Mesenchymal stem cell (in vitro differentiated cells and primary cell): Measurements from ENCODE around the gene DDX18. TPM values are rescaled to one million over a fixed set of nuclear protein-coding genes. Genes with fewer than 3 reads are reported as not detected.

Source experiments
- DNase-seq: peaks from one replicate; pipeline ENCODE4 v3.0.0-alpha.2; 2013
- H2AFZ ChIP-seq: one replicate; pipeline ENCODE4 v1.6.1; 2013; ENCODE audit warnings: low read depth, mild to moderate bottlenecking, control low read depth, inconsistent platforms, low read length, moderate library complexity
- H2AK5ac ChIP-seq: 2 replicates; pipeline ENCODE4 v1.6.1; 2013; ENCODE audit warnings: low read length, moderate library complexity, mild to moderate bottlenecking, inconsistent platforms; ENCODE audit not compliant: severe bottlenecking
- H2BK120ac ChIP-seq: one replicate; pipeline ENCODE4 v1.6.1; 2013; ENCODE audit warnings: low read depth, mild to moderate bottlenecking, inconsistent platforms, low read length, moderate library complexity
- H2BK12ac ChIP-seq, 2 experiments: one replicate each; pipeline ENCODE4 v1.6.1; 2013; ENCODE audit warnings: inconsistent platforms in 2 of 2, low read length in 2 of 2, mild to moderate bottlenecking in 2 of 2, moderate library complexity in 2 of 2, control low read depth in 1 of 2
- H2BK15ac ChIP-seq: one replicate; pipeline ENCODE4 v1.6.1; 2013; ENCODE audit warnings: mild to moderate bottlenecking, low read depth, inconsistent platforms; ENCODE audit not compliant: poor library complexity, severe bottlenecking
- H2BK5ac ChIP-seq: 2 replicates; pipeline ENCODE4 v1.6.1; 2013; ENCODE audit warnings: low read depth, mild to moderate bottlenecking, low read length, control low read depth, inconsistent platforms; ENCODE audit not compliant: poor library complexity, severe bottlenecking
- H3K14ac ChIP-seq, 2 experiments: one replicate each; pipeline ENCODE4 v1.6.1; 2013; ENCODE audit warnings: inconsistent platforms in 2 of 2, low read length in 2 of 2, control low read depth in 1 of 2, mild to moderate bottlenecking in 1 of 2, moderate library complexity in 1 of 2
- H3K18ac ChIP-seq, 2 experiments: one replicate each; pipeline ENCODE4 v1.6.1; 2013; ENCODE audit warnings: inconsistent platforms in 2 of 2, low read length in 2 of 2, control low read depth in 1 of 2, low read depth in 1 of 2, mild to moderate bottlenecking in 1 of 2
- H3K23ac ChIP-seq, 2 experiments: one replicate each; pipeline ENCODE4 v1.6.1; 2013; ENCODE audit warnings: inconsistent platforms in 2 of 2, low read length in 2 of 2, mild to moderate bottlenecking in 2 of 2, moderate library complexity in 2 of 2, control low read depth in 1 of 2
- H3K27ac ChIP-seq: 2 replicates; pipeline ENCODE4 v1.5.1; 2013; ENCODE audit warnings: mild to moderate bottlenecking, moderate library complexity, low read length, control low read depth, inconsistent platforms; ENCODE audit not compliant: poor library complexity, severe bottlenecking
- H3K27me3 ChIP-seq, 2 experiments: 2 replicates each; pipeline versions ENCODE4 v1.6.1 to v1.7.0; 2013; ENCODE audit warnings: low read length in 2 of 2, mild to moderate bottlenecking in 2 of 2, moderate library complexity in 2 of 2, control low read depth in 1 of 2, inconsistent platforms in 1 of 2; ENCODE audit not compliant: control insufficient read depth in 1 of 2, insufficient read depth in 1 of 2
- H3K36me3 ChIP-seq, 2 experiments: 2 replicates each; pipeline versions ENCODE4 v1.6.1 to v1.7.0; 2013; ENCODE audit warnings: low read length in 2 of 2, control low read depth in 1 of 2, inconsistent platforms in 1 of 2, low read depth in 1 of 2, mild to moderate bottlenecking in 1 of 2; ENCODE audit not compliant: insufficient read depth in 2 of 2, control insufficient read depth in 1 of 2
- H3K4ac ChIP-seq, 2 experiments: one replicate each; pipeline ENCODE4 v1.6.1; 2013; ENCODE audit warnings: inconsistent platforms in 2 of 2, low read length in 2 of 2, mild to moderate bottlenecking in 2 of 2, moderate library complexity in 2 of 2, control low read depth in 1 of 2, low read depth in 1 of 2
- H3K4me1 ChIP-seq: 2 replicates; pipeline ENCODE4 v1.6.1; 2013; ENCODE audit warnings: low read depth, low read length, control low read depth; ENCODE audit not compliant: control insufficient read depth, insufficient read depth
- H3K4me2 ChIP-seq: 2 replicates; pipeline ENCODE4 v1.6.1; 2013; ENCODE audit warnings: low read length, mild to moderate bottlenecking, inconsistent platforms; ENCODE audit not compliant: poor library complexity, severe bottlenecking
- H3K4me3 ChIP-seq, 2 experiments: 2 replicates each; pipeline versions ENCODE4 v1.5.1 to v1.7.0; 2013; ENCODE audit warnings: low read length in 2 of 2, mild to moderate bottlenecking in 2 of 2, control low read depth in 1 of 2, low read depth in 1 of 2; ENCODE audit not compliant: insufficient read depth in 1 of 2
- H3K79me1 ChIP-seq: replicated peaks from 2 replicates; pipeline ENCODE4 v1.6.1; 2013; ENCODE audit warnings: mild to moderate bottlenecking, control low read depth, low read length, inconsistent platforms; ENCODE audit not compliant: poor library complexity, severe bottlenecking
- H3K9ac ChIP-seq: 2 replicates; pipeline ENCODE4 v1.7.0; 2013; ENCODE audit warnings: mild to moderate bottlenecking, low read length, moderate library complexity
- H3K9me3 ChIP-seq: 2 replicates; pipeline ENCODE4 v1.7.0; 2013; ENCODE audit warnings: mild to moderate bottlenecking, low read length; ENCODE audit not compliant: control insufficient read depth
- H4K8ac ChIP-seq: one replicate; pipeline ENCODE4 v1.6.1; 2013; ENCODE audit warnings: inconsistent platforms, mild to moderate bottlenecking, low read length, moderate library complexity
- H4K91ac ChIP-seq: one replicate; pipeline ENCODE4 v1.6.1; 2013; ENCODE audit warnings: mild to moderate bottlenecking, low read length, inconsistent platforms
- WGBS: methylation state at CpG from one replicate; pipeline ENCODE4 v1.1.7; 2013; ENCODE audit warnings: mixed read lengths; 5-methylcytosine and 5-hydroxymethylcytosine counted together
- polyA plus RNA-seq, 2 experiments: library from polyadenylated mRNA; stranded (reverse); fragments of 200-250 nt; gene quantifications; one replicate each; pipeline ENCODE4 v1.2.3, GENCODE V29; 2013

The DDX18 gene
- 42.0 TPM for polyA plus RNA-seq (2013, experiment 1 of 2)
- 43.3 TPM for polyA plus RNA-seq (2013, experiment 2 of 2)

- no peaks in the 10 kb centered on the region for H3K9me3 ChIP-seq
- H3K36me3 ChIP-seq = peaks cover 6 to 32% of the 10 kb centered on the region in 2 experiments
- H3K27ac ChIP-seq = peak within 1 kb of the TSS; percentile 75
- DNase-seq = peak; percentile 98
- H3K14ac ChIP-seq = peak within 1 kb of the TSS in 1 of 2 experiments; percentile 35
- H2BK120ac ChIP-seq = peak within 1 kb of the TSS; percentile 35
- H3K4ac ChIP-seq = peak within 1 kb of the TSS; percentile 36 to 71
- H3K9ac ChIP-seq = peak within 1 kb of the TSS; percentile 94
- peak within 1 kb of the TSS; percentile 69 to 88 for H3K18ac ChIP-seq
- peak within 1 kb of the TSS; percentile 43 for H2AFZ ChIP-seq
- WGBS = under 1% methylated on average over 57 of the region's 57 CpGs
- no peak within 1 kb of the TSS for H2BK5ac ChIP-seq
- H3K23ac ChIP-seq = peak within 1 kb of the TSS in 1 of 2 experiments; percentile 77
- peak within 1 kb of the TSS; percentile 83 for H4K8ac ChIP-seq
- peak within 1 kb of the TSS; percentile 57 for H3K4me2 ChIP-seq
- peak within 1 kb of the TSS; percentile 90 to 96 for H3K4me3 ChIP-seq
- peak within 1 kb of the TSS; percentile 44 for H2BK15ac ChIP-seq
- no peak within 1 kb of the TSS for H2AK5ac ChIP-seq
- H3K79me1 ChIP-seq = peaks cover 5% of the 10 kb centered on the region
- H2BK12ac ChIP-seq = peak within 1 kb of the TSS in 1 of 2 experiments; percentile 21
- H4K91ac ChIP-seq = peak within 1 kb of the TSS; percentile 18
- H3K27me3 ChIP-seq = no peaks in the 10 kb centered on the region
- H3K4me1 ChIP-seq = no peaks in the 10 kb centered on the region
These were observed at the start of gene DDX18 for GRCh38 chr2:117814417-117815264. DDX18 (plus strand) TSS chr2:117814691; CDS start chr2:117814778, 87 bp downstream.

- no CpG with 5 or more reads among the region's 1 CpG for WGBS
These were observed 43.8 kb upstream of the DDX18 start for GRCh38 chr2:117770730-117771129.

GRCh38 chr2:117771969-117772630 is 42.4 kb upstream of the DDX18 start:
- Histone ChIP-seq H2BK15ac (no peak overlapping the region), H4K8ac (no peak overlapping the region), H3K4ac (no peak overlapping the region), H3K4me2 (no peak overlapping the region), H4K91ac (no peak overlapping the region), H3K14ac (no peak overlapping the region), H3K27ac (no peak overlapping the region), H3K36me3 (no peaks in the 10 kb centered on the region), H3K9ac (no peak overlapping the region), H2BK12ac (peak overlapping the region in 1 of 2 experiments; percentile 17), H3K18ac (no peak overlapping the region), H3K9me3 (no peaks in the 10 kb centered on the region), H2BK120ac (no peak overlapping the region), H2AFZ (no peak overlapping the region), H3K4me1 (no peaks in the 10 kb centered on the region), H2AK5ac (no peak overlapping the region), H3K79me1 (no peaks in the 10 kb centered on the region), H3K23ac (no peak overlapping the region), H3K4me3 (no peak overlapping the region), H2BK5ac (no peak overlapping the region), H3K27me3 (no peaks in the 10 kb centered on the region)
- WGBS = 47% methylated on average over 3 of the region's 4 CpGs
- peak; percentile 56 for DNase-seq

More at GRCh38 chr2:117770730-117771129, 43.8 kb upstream of the DDX18 start:
- no peaks in the 10 kb centered on the region for H3K27me3 ChIP-seq
- no peak overlapping the region for H3K4ac ChIP-seq
- H4K91ac ChIP-seq = no peak overlapping the region
- no peak overlapping the region for H3K4me3 ChIP-seq
- no peak overlapping the region for H2BK12ac ChIP-seq
- H3K36me3 ChIP-seq = no peaks in the 10 kb centered on the region
- H3K23ac ChIP-seq = no peak overlapping the region
- no peaks in the 10 kb centered on the region for H3K9me3 ChIP-seq
- DNase-seq = peak; percentile 82
- no peak overlapping the region for H4K8ac ChIP-seq
- H2AFZ ChIP-seq = no peak overlapping the region
- H2BK5ac ChIP-seq = no peak overlapping the region
- no peak overlapping the region for H2BK120ac ChIP-seq
- no peak overlapping the region for H3K4me2 ChIP-seq
- no peak overlapping the region for H2BK15ac ChIP-seq
- H3K79me1 ChIP-seq = no peaks in the 10 kb centered on the region
- no peak overlapping the region for H3K14ac ChIP-seq
- H3K4me1 ChIP-seq = no peaks in the 10 kb centered on the region
- H3K18ac ChIP-seq = no peak overlapping the region
- no peak overlapping the region for H3K27ac ChIP-seq
- H3K9ac ChIP-seq = no peak overlapping the region
- no peak overlapping the region for H2AK5ac ChIP-seq

GRCh38 chr2:117774716-117775115 is 39.8 kb upstream of the DDX18 start:
- no peaks in the 10 kb centered on the region for H3K27me3 ChIP-seq
- H3K36me3 ChIP-seq = no peaks in the 10 kb centered on the region
- no peak overlapping the region for H2BK120ac ChIP-seq
- no peaks in the 10 kb centered on the region for H3K9me3 ChIP-seq
- H3K9ac ChIP-seq = no peak overlapping the region
- no peak overlapping the region for H3K23ac ChIP-seq
- no peaks in the 10 kb centered on the region for H3K79me1 ChIP-seq
- no peak overlapping the region for H3K4ac ChIP-seq
- H2BK15ac ChIP-seq = no peak overlapping the region
- no peak overlapping the region for H2BK12ac ChIP-seq
- H4K8ac ChIP-seq = no peak overlapping the region
- H3K4me1 ChIP-seq = no peaks in the 10 kb centered on the region
- peak overlapping the region in 1 of 2 experiments; percentile 16 for H3K18ac ChIP-seq
- no peak for DNase-seq
- WGBS = no CpG with 5 or more reads among the region's 1 CpG
- no peak overlapping the region for H3K14ac ChIP-seq
- H3K4me3 ChIP-seq = no peak overlapping the region
- H4K91ac ChIP-seq = no peak overlapping the region
- H2AK5ac ChIP-seq = no peak overlapping the region
- H3K27ac ChIP-seq = no peak overlapping the region
- H3K4me2 ChIP-seq = no peak overlapping the region
- no peak overlapping the region for H2BK5ac ChIP-seq
- H2AFZ ChIP-seq = no peak overlapping the region
